Hepatocyte (in vitro differentiated cells): ENCODE data around the gene SHC1. TPM values are rescaled to one million over a fixed set of nuclear protein-coding genes. Genes with fewer than 3 reads are reported as not detected.

ENCODE experiments used
- DNase-seq: peaks from one replicate; pipeline ENCODE4 v3.0.0-alpha.2; 2016; ENCODE audit warnings: low spot score
- H2AFZ ChIP-seq: fragments of 200-600 bp; sonication (generic); 2 replicates; pipeline ENCODE4 v1.6.0; 2016; ENCODE audit warnings: antibody characterized with exemption, mild to moderate bottlenecking
- H3K27ac ChIP-seq: fragments of 200-600 bp; sonication (generic); 2 replicates; pipeline ENCODE4 v1.5.1; 2016; ENCODE audit warnings: mild to moderate bottlenecking
- H3K27me3 ChIP-seq: fragments of 200-600 bp; sonication (generic); 2 replicates; pipeline ENCODE4 v1.6.1; 2016
- H3K36me3 ChIP-seq: fragments of 200-600 bp; sonication (generic); replicated peaks from 2 replicates; pipeline ENCODE4 v1.5.1; 2016; ENCODE audit warnings: low read depth; ENCODE audit not compliant: insufficient read depth
- H3K4me1 ChIP-seq: fragments of 200-600 bp; sonication (generic); 2 replicates; pipeline ENCODE4 v1.5.1; 2016; ENCODE audit warnings: mild to moderate bottlenecking, moderate library complexity; ENCODE audit not compliant: insufficient read depth
- H3K4me2 ChIP-seq: fragments of 200-600 bp; sonication (generic); 2 replicates; pipeline ENCODE4 v1.6.0; 2016
- H3K4me3 ChIP-seq: fragments of 200-600 bp; sonication (generic); 2 replicates; pipeline ENCODE4 v1.5.1; 2016; ENCODE audit warnings: mild to moderate bottlenecking
- H3K79me2 ChIP-seq: fragments of 200-600 bp; sonication (generic); 2 replicates; pipeline ENCODE4 v1.6.0; 2017; ENCODE audit warnings: mild to moderate bottlenecking
- H3K9me2 ChIP-seq: fragments of 200-600 bp; sonication (generic); replicated peaks from 2 replicates; pipeline ENCODE4 v1.6.0; 2017; ENCODE audit warnings: mild to moderate bottlenecking; ENCODE audit not compliant: insufficient read depth
- H3K9me3 ChIP-seq: fragments of 200-600 bp; sonication (generic); 2 replicates; pipeline ENCODE4 v1.5.1; 2016; ENCODE audit warnings: low read depth, mild to moderate bottlenecking
- H4K20me1 ChIP-seq: fragments of 200-600 bp; sonication (generic); 2 replicates; pipeline ENCODE4 v1.6.0; 2016; ENCODE audit warnings: mild to moderate bottlenecking; ENCODE audit not compliant: insufficient read depth, poor library complexity, severe bottlenecking
- CTCF ChIP-seq: fragments of 200-600 bp; sonication (generic); IDR thresholded peaks from 2 replicates; pipeline ENCODE4 v1.5.1; 2016; ENCODE audit warnings: antibody characterized with exemption, mild to moderate bottlenecking; ENCODE audit not compliant: poor library complexity
- EZH2 ChIP-seq: fragments of 200-600 bp; sonication (generic); IDR thresholded peaks from 2 replicates; pipeline ENCODE4 v1.6.1; 2016; ENCODE audit warnings: antibody characterized with exemption, mild to moderate bottlenecking, borderline replicate concordance
- EZH2phosphoT487 ChIP-seq: fragments of 200-600 bp; sonication (generic); IDR thresholded peaks from one replicate; pipeline ENCODE4 v1.6.1; 2018; ENCODE audit warnings: antibody characterized with exemption, mild to moderate bottlenecking, low read depth, moderate library complexity; ENCODE audit not compliant: unreplicated experiment, severe bottlenecking
- WGBS: methylation state at CpG from one replicate; pipeline ENCODE4 v1.1.6; 2016; ENCODE audit warnings: low lambda C conversion rate; ENCODE audit errors: missing lambda C conversion rate; 5-methylcytosine and 5-hydroxymethylcytosine counted together
- polyA plus RNA-seq: library from polyadenylated mRNA; unstranded; fragments of >200 nt; fragmentation: Nextera tagmentation; extraction: Ambion mirVana; gene quantifications from 2 replicates; pipeline ENCODE4 v1.2.1, GENCODE V29; 2016
- total RNA-seq: library from RNA; depleted of rRNA; stranded (reverse); fragments of >200 nt; gene quantifications from 2 replicates; pipeline ENCODE4 v1.2.3, GENCODE V29; 2014

SHC1 gene
- total and polyA plus RNA-seq, 2 experiments from 2014 or later = 95.6 to 107 TPM

- Histone ChIP-seq H2AFZ (no peak overlapping the region), H3K9me3 (no peaks in the 10 kb centered on the region), H3K4me1 (peaks cover 8% of the 10 kb centered on the region), H3K27me3 (no peaks in the 10 kb centered on the region), H3K4me2 (peak overlapping the region; percentile 15), H4K20me1 (no peaks in the 10 kb centered on the region), H3K36me3 (no peaks in the 10 kb centered on the region), H3K4me3 (no peak overlapping the region), H3K27ac (peak overlapping the region; percentile 89), H3K9me2 (no peaks in the 10 kb centered on the region), H3K79me2 (peaks cover 9% of the 10 kb centered on the region)
- DNase-seq = peak; percentile 85
- 80% methylated on average over 11 of the region's 11 CpGs for WGBS
- TF ChIP-seq CTCF (no peak), EZH2 (no peak), EZH2phosphoT487 (no peak)
These were observed 38.5 kb downstream of the SHC1 start for GRCh38 chr1:154931940-154932487.

- Histone ChIP-seq H3K4me3 (no peak overlapping the region), H3K4me2 (no peak overlapping the region), H3K27me3 (no peaks in the 10 kb centered on the region), H3K9me2 (no peaks in the 10 kb centered on the region), H3K27ac (no peak overlapping the region), H3K9me3 (no peaks in the 10 kb centered on the region), H3K4me1 (no peaks in the 10 kb centered on the region), H3K79me2 (no peaks in the 10 kb centered on the region), H4K20me1 (no peaks in the 10 kb centered on the region), H3K36me3 (no peaks in the 10 kb centered on the region), H2AFZ (no peak overlapping the region)
- WGBS = 97% methylated on average over 13 of the region's 13 CpGs
- DNase-seq = no peak
- no peak for TF ChIP-seq EZH2phosphoT487
- TF ChIP-seq EZH2 = no peak
- no peak for TF ChIP-seq CTCF
These were observed 44.3 kb downstream of the SHC1 start for GRCh38 chr1:154926201-154926600.

- H3K79me2 ChIP-seq = no peaks in the 10 kb centered on the region
- H3K4me1 ChIP-seq = no peaks in the 10 kb centered on the region
- no peaks in the 10 kb centered on the region for H3K9me2 ChIP-seq
- DNase-seq = no peak
- no peaks in the 10 kb centered on the region for H3K36me3 ChIP-seq
- no peak overlapping the region for H3K27ac ChIP-seq
- no peaks in the 10 kb centered on the region for H3K27me3 ChIP-seq
- H4K20me1 ChIP-seq = no peaks in the 10 kb centered on the region
- no peaks in the 10 kb centered on the region for H3K9me3 ChIP-seq
- H3K4me3 ChIP-seq = no peak overlapping the region
- no peak overlapping the region for H3K4me2 ChIP-seq
- TF ChIP-seq EZH2 (no peak), CTCF (no peak), EZH2phosphoT487 (no peak)
- H2AFZ ChIP-seq = no peak overlapping the region
- WGBS = 100% methylated on average over 3 of the region's 3 CpGs
These were observed 45.0 kb downstream of the SHC1 start for GRCh38 chr1:154925335-154926170.
